ENCODE results near the gene ALOX12.
A peak's percentile ranks its signal among the peaks of the same experiment; 100 is the strongest.
"Not testable (repeated sequence)": the region's sequence is repeated elsewhere in the genome, so short reads cannot be mapped to it uniquely, and the experiment has no call there.

The ALOX12 gene

DNA sequence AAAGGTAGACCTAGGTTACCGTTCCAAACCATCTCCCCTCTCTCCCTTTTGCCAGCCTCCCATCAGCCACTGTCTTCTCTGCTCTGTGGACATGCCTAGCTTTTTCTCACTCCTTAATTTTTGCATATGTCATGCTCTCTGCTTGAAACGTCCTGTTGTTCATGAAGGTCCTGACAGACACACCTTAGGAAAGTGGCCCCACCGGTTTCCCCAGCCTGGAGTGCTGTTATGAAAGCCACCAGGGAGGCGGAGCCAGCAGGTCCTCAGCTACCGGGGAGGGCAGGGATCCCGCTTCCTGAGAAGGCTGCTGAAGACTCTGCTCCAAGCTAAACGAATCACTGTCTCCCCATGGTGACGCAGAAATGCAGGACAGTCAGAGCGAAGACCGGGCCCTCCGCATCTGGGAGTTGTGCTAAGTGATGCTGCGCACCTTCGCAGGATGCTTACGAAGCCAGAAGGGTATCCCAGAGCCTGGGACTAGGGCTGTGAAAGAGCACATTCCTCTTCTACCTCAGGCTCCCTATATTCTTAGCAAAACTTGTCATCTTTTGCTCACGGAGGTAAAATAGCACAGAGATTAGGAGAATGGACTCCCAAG lies 50.4 kb downstream of the ALOX12 start:
- peak; percentile 36 for DNase-seq (ENCODE audit: low spot score)

GRCh38 chr17:7046725-7047397 lies 51.0 kb downstream of the ALOX12 start:
- not testable (repeated sequence) for DNase-seq (ENCODE audit: low spot score)

DNA sequence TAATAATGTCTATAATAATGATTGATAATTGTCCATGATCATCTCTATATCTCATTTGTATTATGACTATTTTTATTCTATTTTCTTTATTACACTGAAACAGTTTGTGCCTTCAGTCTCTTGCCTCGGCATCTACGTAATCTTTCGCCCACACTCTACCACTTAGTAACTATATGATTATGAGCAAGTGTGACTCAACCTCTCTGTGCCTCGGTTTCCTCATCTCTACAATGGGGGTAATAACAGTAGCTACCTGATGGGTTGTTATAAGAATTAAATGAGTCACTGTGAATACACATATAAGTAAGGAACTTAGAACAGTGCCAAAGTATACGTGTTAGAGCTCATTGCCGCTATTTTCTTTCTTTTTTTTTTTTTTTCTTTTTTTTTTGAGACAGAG lies 51.7 kb downstream of the ALOX12 start:
- no peak for DNase-seq (ENCODE audit: low spot score)

GRCh38 chr17:7048968-7049367 lies 53.1 kb downstream of the ALOX12 start:
- no peak for DNase-seq (ENCODE audit: low spot score)

GRCh38 chr17:7050583-7050982 lies 54.7 kb downstream of the ALOX12 start:
- not testable (repeated sequence) for DNase-seq (ENCODE audit: low spot score)

GRCh38 chr17:7056386-7056785 lies 60.5 kb downstream of the ALOX12 start:
- DNase-seq (ENCODE audit: low spot score), result no peak

DNA sequence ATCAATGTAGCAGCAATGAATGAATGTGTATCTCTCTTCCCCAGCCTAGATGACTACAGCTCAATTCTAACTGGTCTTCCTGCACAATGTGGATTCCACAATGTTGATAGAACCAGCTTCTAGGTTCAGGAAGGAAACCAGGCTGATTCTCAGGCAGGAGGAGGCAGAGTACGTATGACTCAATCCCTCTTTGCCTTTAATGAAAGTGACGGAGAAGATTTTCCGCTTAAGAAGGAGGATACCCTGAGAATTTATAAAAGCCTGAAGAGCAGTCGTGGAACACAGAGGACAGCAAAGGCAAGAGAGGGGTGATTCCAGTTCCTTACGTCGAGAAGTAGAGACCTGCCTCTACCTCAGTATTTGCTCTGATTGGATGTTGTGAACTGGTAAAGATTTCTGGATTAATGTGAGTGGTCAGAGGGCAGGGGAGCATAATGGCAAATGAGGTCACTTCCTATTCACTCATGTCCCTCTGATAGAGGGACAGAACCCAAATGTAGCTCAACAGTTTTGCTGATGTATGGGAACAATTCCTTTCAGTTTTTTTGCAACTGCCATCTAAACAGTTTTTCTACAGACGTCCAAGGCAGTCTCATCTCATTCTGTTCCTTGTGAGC lies 63.1 kb downstream of the ALOX12 start:
- no peak for DNase-seq (ENCODE audit: low spot score)

All from HuH-7 (cell line).